NB4 (cell line): ENCODE measurements around the gene GNA12.

Experiments used
- CTCF ChIP-seq: IDR thresholded peaks from one replicate; pipeline ENCODE4 v1.5.1; 2012; ENCODE audit warnings: low read depth, low read length
- MAX ChIP-seq: IDR thresholded peaks from 2 replicates; pipeline ENCODE4 v1.6.1; 2011; ENCODE audit warnings: low read depth, low read length
- MYC ChIP-seq: IDR thresholded peaks from 2 replicates; pipeline ENCODE4 v1.6.1; 2011; ENCODE audit warnings: low read depth, low read length
- POLR2A ChIP-seq: IDR thresholded peaks from 2 replicates; pipeline ENCODE4 v1.6.1; 2011; ENCODE audit warnings: mild to moderate bottlenecking; ENCODE audit not compliant: insufficient read length; ENCODE audit errors: extremely low read depth

- TF ChIP-seq CTCF (no peak), POLR2A (no peak), MAX (no peak), MYC (no peak)
Observed at GRCh38 chr7:2802504-2803341, 41.4 kb downstream of the GNA12 start.
